NCI-H1417 treated with DMSO at 0.1 percent for 48 hours (cell line): ENCODE measurements around the gene MACROD2.
A peak's percentile ranks its signal among the peaks of the same experiment; 100 is the strongest.

Source experiments
- DNase-seq: peaks from one replicate; lab custom pipeline; 2025; lab: John Stamatoyannopoulos, UW

MACROD2 gene

GRCh38 chr20:14470231-14470899 lies 475.0 kb downstream of the MACROD2 start:
- no peak for DNase-seq

GRCh38 chr20:14470977-14471661 lies 475.8 kb downstream of the MACROD2 start:
- no peak for DNase-seq

GRCh38 chr20:14477125-14477524 lies 481.8 kb downstream of the MACROD2 start:
- no peak for DNase-seq

GRCh38 chr20:14478126-14478525 lies 482.8 kb downstream of the MACROD2 start:
- DNase-seq: no peak

DNA sequence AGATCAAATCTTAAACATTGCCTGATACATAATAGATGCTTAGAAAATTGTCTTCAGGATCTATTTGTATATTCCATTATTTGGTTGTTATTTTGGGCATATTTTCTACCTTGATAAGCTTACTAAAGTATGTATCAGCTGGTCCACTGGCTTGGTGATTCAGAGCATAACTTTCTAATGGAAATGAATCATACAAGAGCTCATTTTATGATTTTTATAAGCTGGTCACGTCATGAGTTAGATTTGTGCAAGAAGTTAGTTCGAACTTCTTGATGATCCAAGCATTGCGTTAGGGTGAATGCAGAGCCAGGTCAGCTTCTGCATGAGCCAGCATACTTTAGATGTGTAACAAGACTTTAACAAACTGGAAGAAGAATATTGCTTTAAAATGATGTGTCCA lies 486.5 kb downstream of the MACROD2 start:
- no peak for DNase-seq

- DNase-seq: no peak
Measured at GRCh38 chr20:14488212-14488611, 492.9 kb downstream of the MACROD2 start.

DNA sequence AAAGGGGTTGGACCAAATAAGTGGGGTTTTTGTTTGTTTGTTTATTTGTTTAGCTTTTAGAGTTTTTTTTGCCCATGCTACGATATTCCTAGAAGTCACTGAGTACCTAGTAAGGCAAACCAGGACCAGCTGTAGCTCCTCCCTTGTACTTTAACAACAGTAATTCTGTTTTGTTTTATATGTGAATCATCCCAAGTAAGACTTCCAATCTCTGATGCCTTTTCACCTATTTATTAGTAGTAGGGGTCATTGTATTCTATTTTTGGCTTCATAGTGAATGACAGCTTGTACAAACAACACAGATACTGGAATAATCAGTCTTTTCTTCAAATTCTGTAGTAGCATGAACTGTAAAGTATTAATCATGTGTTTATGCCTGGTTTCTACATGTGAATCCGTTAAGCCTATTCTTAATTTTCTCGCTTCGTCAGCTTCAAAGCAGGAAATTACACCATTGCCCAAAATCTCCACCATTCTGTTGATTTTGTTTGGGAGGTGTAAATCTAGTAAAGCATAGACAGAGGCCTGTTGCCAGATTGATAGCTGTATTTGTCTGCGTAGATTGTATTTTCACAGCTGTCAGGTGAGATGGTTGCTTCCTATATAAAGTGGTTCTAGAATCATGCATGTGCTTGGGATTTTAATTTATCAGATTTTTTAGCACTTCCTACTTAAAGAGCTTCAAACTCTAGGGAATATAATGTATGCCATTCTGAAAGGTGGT lies 493.6 kb downstream of the MACROD2 start:
- no peak for DNase-seq

- peak; percentile 7 for DNase-seq
Measured at GRCh38 chr20:14489544-14489943, 494.2 kb downstream of the MACROD2 start.

GRCh38 chr20:14491436-14491835 lies 496.1 kb downstream of the MACROD2 start:
- DNase-seq: no peak

DNA sequence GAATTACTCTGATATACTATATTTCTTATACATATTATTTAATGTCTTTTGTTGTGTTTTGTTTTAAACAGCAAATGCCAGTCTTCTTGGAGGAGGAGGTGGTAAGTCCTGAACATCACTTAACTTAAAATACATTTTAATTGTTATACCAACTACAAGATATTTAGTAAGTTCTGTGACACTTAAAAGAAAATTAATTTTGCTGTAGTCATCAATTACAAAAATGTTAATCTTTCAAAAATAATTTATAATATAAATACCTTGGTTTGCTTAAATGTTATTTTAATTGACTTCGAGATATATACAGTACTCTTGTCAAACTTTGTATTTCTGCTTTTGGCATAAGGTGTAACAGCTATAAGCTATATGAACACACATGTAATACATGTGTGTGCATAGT lies 498.1 kb downstream of the MACROD2 start:
- no peak for DNase-seq

- DNase-seq: no peak
Measured at GRCh38 chr20:14494355-14494754, 499.0 kb downstream of the MACROD2 start.

DNA sequence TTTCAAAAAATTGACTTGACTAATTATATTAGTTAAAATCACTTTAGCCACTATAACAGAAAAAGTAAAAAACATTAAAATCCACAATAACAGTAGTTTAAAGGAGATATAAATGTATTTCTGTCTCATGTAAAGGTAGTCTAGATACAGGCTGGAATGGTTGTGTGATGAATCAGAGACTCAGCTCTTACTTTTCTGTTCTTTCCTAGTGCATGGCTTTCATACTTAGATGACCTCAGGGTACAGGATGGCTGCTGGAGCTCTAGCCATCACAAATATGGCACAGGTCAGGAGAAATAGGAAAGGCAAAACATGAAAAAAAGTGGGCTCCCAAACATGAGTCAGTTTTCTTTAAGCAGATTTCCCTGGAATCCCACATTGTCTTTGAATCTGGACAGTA lies 499.8 kb downstream of the MACROD2 start:
- DNase-seq: no peak

- no peak for DNase-seq
Measured at GRCh38 chr20:14497004-14497403, 501.7 kb downstream of the MACROD2 start.

GRCh38 chr20:14498772-14499171 lies 503.5 kb downstream of the MACROD2 start:
- DNase-seq: no peak

- DNase-seq: no peak
Measured at GRCh38 chr20:14505476-14505875, 510.2 kb downstream of the MACROD2 start.

GRCh38 chr20:14507711-14508110 lies 512.4 kb downstream of the MACROD2 start:
- DNase-seq: no peak

- DNase-seq: no peak
Measured at GRCh38 chr20:14510341-14510740, 515.0 kb downstream of the MACROD2 start.

DNA sequence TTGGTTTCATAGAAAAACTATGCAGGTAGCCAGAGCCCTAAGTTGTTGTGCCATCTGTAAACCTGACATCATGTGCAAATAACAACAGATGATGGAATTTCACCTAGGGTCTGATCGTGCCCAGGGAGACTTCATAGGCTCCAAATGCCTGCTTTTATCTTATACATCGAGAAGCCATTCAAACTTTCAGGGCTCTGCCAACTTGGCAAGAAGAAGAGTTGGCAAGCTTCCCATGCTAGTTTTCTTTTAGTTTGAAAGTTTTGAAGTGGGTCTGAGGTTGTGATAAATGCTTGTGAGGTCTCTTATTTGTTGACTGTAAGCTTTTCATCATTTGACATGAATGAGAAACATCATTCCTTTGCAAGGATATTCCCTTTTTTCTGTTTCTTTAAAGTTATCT lies 517.5 kb downstream of the MACROD2 start:
- no peak for DNase-seq

DNA sequence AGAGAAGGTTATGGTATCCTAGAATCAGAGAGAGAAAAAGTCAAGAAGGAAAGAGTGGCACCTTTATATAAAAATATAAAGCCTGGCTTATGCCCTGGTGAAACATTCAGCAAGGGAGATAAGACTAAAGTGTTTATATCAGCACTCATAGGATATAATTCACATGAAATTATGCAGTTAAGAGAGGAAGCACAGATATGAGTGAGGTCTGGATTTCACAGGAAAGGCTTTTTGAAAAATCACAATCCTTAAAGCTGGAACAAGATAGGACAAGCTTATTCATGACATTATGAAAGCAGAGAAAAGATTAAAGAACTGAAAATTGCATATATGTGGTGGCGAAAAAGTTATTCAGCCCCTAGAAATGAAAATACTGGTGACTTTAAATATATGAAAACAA lies 523.3 kb downstream of the MACROD2 start:
- DNase-seq: no peak

- no peak for DNase-seq
Measured at GRCh38 chr20:14521016-14521415, 525.7 kb downstream of the MACROD2 start.

DNA sequence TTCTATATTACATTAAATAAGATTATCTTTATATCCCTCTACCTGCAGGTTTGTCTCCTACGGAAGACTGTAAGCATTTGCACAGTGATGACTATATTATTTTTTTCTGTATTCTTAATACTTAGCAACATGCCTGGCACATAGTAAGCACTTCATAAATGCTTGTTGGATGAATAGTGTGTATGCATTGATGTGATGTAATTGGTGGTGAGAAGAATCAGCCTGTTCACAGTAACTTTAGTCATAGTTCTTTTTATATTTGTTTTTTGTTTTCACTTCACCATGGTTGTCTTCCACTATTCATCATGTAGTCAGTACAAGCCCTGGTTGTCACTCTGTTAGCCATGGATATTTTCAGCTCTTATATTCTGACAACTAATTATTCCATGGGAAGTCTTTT lies 526.1 kb downstream of the MACROD2 start:
- no peak for DNase-seq

DNA sequence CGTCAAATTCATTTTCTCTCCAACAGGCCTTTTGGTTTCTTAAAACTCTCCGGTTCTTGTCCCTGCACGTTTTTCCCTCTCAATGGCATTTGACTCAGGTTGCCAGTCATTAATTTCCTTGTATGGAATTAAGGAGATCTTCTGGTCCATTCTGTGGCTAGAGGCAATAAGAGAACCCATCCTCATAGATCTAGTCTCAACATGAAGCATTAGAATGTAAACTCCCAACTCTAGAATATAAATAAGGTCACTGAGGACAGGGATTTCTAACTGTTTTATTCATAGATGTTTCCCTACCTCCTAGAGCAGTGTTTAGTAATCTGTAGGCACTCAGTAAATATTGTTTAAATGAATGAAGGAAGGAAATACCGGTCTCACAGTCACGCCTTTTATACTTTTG lies 527.3 kb downstream of the MACROD2 start:
- DNase-seq: no peak

- DNase-seq: no peak
Measured at GRCh38 chr20:14523090-14523489, 527.8 kb downstream of the MACROD2 start.
